ENCODE measurements around the gene MINDY4B. TPM values are rescaled to one million over a fixed set of nuclear protein-coding genes. Genes with fewer than 3 reads are reported as not detected.

Gene MINDY4B
- polyA plus RNA-seq, 3 donors from 2014 or later: not detected

GRCh38 chr3:150825192-150825915 lies 79.9 kb downstream of the MINDY4B start:
- no peaks in the 10 kb centered on the region for H3K9me3 Mint-ChIP-seq
- no peaks in the 10 kb centered on the region for H3K36me3 Mint-ChIP-seq
- H3K4me3 Mint-ChIP-seq: no peak overlapping the region
- no peaks in the 10 kb centered on the region for H3K4me1 Mint-ChIP-seq
- no peak for DNase-seq
- H3K27me3 Mint-ChIP-seq (ENCODE audit: low read depth in 3 of 3): peaks cover 2 to 8% (median 5%) of the 10 kb centered on the region in 3 donors
- no peak overlapping the region for H3K27ac Mint-ChIP-seq

DNA sequence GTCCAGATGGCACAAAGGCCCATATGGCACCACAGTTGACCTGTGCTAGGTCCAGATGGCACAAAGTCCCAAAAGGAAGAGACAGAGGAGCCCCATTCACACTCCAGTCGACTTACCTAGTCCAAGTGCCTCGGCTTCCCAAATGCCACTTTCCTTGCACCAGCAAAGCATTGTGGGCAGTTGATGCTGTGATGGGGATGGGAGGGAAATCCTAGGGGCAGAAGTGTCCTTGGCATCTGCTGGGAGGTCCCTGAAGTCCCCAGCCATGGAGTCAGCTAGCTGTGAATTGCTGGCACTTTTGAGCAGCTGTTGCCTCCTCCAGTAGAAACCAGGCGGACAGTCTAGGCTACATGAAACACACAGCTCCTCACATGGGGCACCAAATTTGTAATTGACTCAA lies 82.0 kb downstream of the MINDY4B start:
- Mint-ChIP-seq H3K4me3 (no peak overlapping the region), H3K27me3 (ENCODE audit: low read depth in 3 of 3) (peaks cover 2 to 8% (median 5%) of the 10 kb centered on the region in 3 donors), H3K9me3 (no peaks in the 10 kb centered on the region), H3K4me1 (no peaks in the 10 kb centered on the region), H3K27ac (no peak overlapping the region), H3K36me3 (no peaks in the 10 kb centered on the region)
- no peak for DNase-seq

DNA sequence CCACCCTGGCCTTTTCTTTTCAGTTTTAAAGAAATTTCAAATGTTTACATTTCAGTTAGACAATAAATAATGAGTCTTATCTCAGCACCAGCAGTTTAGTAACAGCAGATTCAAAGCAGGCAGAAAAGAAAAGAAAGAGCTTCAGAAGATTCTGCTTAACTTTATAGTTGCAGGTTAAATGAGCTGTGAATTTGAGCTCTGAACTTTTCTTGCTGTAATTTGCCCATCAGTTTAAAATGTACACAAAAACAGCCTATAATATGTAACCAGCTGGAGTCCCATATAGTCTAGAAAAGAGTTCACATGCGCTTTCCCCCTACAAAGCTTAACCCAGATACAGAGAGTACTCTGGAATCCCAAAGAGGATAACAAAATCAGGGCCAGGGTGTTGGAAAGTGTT lies 82.6 kb downstream of the MINDY4B start:
- Mint-ChIP-seq H3K4me1 (no peaks in the 10 kb centered on the region), H3K27ac (no peak overlapping the region), H3K4me3 (no peak overlapping the region), H3K9me3 (no peaks in the 10 kb centered on the region), H3K36me3 (no peaks in the 10 kb centered on the region), H3K27me3 (ENCODE audit: low read depth in 3 of 3) (peaks cover 2 to 6% (median 3%) of the 10 kb centered on the region in 3 donors)
- DNase-seq: no peak

Other genes with a start within 250 kb of the MINDY4B start
- gene ERICH6, start 201.5 kb downstream of the MINDY4B start, polyA plus RNA-seq: under 1 TPM in 1 of 3 donors, not detected in 2; 0.94 TPM
- 10 to 100 TPM; 22.7 to 29.1 (median 25.5) TPM for gene SIAH2, start 142.3 kb downstream of the MINDY4B start, polyA plus RNA-seq
- gene CLRN1, start 67.3 kb upstream of the MINDY4B start, polyA plus RNA-seq: not detected
- gene MED12L, start 180.2 kb upstream of the MINDY4B start, polyA plus RNA-seq: under 1 TPM in 1 of 3 donors, not detected in 2; 0.18 TPM